GM06990 (cell line): ENCODE measurements around the gene CD48.

Source experiments
- DNase-seq: peaks from one replicate; pipeline ENCODE4 v3.0.0-alpha.2; 2011; ENCODE audit not compliant: insufficient read length; ENCODE audit errors: extremely low read depth
- H3K27me3 ChIP-seq: replicated peaks from 2 replicates; pipeline ENCODE4 v1.6.0; 2011; ENCODE audit warnings: low read length; ENCODE audit not compliant: control insufficient read depth, insufficient read depth
- H3K36me3 ChIP-seq: 2 replicates; pipeline ENCODE4 v1.5.1; 2011; ENCODE audit warnings: low read length; ENCODE audit not compliant: control insufficient read depth, insufficient read depth
- H3K4me3 ChIP-seq: replicated peaks from 2 replicates; pipeline ENCODE4 v1.5.1; 2011; ENCODE audit warnings: low read depth, mild to moderate bottlenecking, control low read depth, low read length
- TF ChIP-seq, protein P1 (sequence below): IDR thresholded peaks from 2 replicates; pipeline ENCODE4 v1.5.1; 2011; ENCODE audit warnings: low read length, control low read depth, mild to moderate bottlenecking, inconsistent platforms; ENCODE audit not compliant: insufficient read depth, poor library complexity, severe bottlenecking

Gene CD48

DNA sequence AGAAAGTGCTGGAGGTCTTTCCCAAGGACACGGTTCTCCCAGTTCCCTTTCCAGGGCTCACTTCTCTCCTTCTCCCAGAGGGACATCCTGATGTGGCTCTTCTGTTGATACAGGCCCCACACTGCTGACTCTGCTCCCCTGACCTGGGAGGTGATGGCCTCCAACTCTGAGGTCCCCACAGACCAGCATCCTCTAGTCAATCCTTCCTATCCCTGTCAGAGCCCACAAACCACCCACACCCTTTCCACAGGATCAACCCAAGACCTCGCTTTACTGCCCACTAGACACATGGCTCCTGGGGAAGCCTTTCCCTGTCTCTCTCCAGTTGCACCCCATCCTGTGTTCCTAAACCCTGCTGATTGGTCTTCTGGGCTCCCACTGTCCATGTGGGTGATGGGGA, 39.0 kb upstream of the CD48 start:
- TF ChIP-seq, protein P1, sequence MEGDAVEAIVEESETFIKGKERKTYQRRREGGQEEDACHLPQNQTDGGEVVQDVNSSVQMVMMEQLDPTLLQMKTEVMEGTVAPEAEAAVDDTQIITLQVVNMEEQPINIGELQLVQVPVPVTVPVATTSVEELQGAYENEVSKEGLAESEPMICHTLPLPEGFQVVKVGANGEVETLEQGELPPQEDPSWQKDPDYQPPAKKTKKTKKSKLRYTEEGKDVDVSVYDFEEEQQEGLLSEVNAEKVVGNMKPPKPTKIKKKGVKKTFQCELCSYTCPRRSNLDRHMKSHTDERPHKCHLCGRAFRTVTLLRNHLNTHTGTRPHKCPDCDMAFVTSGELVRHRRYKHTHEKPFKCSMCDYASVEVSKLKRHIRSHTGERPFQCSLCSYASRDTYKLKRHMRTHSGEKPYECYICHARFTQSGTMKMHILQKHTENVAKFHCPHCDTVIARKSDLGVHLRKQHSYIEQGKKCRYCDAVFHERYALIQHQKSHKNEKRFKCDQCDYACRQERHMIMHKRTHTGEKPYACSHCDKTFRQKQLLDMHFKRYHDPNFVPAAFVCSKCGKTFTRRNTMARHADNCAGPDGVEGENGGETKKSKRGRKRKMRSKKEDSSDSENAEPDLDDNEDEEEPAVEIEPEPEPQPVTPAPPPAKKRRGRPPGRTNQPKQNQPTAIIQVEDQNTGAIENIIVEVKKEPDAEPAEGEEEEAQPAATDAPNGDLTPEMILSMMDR: no peak
- no peak overlapping the region for H3K4me3 ChIP-seq

DNA sequence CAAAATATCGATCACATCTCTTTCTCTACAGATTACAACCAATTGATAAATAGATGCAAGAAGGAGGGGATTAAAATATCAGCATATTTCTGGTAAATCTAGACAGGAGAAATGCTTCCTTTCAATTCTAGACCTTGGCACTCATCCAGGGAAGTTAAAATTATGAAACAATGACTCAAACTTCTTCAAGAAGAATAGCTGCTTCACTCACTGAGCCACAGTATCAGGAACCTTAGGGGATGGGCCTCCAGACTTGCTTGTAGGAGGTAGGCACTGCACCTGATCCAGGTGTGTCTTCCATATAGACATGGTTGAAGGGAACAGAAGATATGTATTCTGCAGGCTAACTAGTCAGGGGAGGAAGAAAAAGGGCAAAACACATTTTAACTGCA, 37.3 kb upstream of the CD48 start:
- DNase-seq: no peak
- Histone ChIP-seq H3K27me3 (no peaks in the 10 kb centered on the region), H3K4me3 (no peak overlapping the region), H3K36me3 (peaks cover 45% of the 10 kb centered on the region)
- TF ChIP-seq, protein P1: no peak

More for the DNA sequence above, 39.0 kb upstream of the CD48 start:
- Histone ChIP-seq H3K27me3 (no peaks in the 10 kb centered on the region), H3K36me3 (peaks cover 44% of the 10 kb centered on the region)
- no peak for DNase-seq

DNA sequence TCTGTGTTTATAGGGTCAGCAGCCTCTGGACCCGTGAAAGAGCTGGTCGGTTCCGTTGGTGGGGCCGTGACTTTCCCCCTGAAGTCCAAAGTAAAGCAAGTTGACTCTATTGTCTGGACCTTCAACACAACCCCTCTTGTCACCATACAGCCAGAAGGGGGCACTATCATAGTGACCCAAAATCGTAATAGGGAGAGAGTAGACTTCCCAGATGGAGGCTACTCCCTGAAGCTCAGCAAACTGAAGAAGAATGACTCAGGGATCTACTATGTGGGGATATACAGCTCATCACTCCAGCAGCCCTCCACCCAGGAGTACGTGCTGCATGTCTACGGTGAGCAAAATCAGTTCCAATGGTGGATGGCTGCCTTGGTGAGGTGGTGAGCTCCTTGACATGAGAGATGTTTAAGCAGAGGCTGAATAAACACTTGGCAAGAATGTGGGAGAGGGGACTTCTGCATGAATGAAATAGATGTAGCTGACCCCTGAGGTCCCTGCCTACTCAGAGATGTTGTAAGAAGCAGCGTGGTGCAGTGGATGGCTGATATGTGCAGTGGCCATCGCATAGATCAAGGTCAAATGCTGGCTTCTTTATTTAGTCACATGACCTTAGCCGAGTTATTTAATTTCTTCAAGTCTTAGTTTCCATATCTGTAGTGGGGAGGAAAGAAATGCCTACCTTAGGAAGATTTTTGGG, 36.7 kb upstream of the CD48 start:
- TF ChIP-seq, protein P1: peak; percentile 35
- Histone ChIP-seq H3K27me3 (no peaks in the 10 kb centered on the region), H3K4me3 (no peak overlapping the region), H3K36me3 (peaks cover 43% of the 10 kb centered on the region)
- DNase-seq: no peak

DNA sequence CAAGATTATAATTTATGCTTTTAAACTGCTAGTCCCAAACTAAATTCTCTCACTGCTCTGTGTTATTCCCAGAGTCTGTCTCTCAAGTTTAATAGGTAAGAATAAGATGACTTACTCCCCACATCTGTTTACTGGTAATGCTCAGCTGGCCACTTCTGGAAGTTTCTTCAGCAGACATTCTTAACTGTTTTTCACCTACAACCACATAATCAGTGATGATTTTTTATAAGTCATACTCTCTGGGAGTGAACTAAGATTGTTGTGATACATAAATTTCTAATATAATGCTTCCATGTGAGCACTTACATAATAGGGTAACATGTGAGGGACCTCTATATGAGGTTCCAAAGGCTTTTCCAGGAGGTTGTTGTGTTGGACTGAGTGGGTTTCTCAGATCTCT, 36.1 kb upstream of the CD48 start:
- no peaks in the 10 kb centered on the region for H3K27me3 ChIP-seq
- TF ChIP-seq, protein P1: no peak
- no peak overlapping the region for H3K4me3 ChIP-seq
- peaks cover 45% of the 10 kb centered on the region for H3K36me3 ChIP-seq
- no peak for DNase-seq

DNA sequence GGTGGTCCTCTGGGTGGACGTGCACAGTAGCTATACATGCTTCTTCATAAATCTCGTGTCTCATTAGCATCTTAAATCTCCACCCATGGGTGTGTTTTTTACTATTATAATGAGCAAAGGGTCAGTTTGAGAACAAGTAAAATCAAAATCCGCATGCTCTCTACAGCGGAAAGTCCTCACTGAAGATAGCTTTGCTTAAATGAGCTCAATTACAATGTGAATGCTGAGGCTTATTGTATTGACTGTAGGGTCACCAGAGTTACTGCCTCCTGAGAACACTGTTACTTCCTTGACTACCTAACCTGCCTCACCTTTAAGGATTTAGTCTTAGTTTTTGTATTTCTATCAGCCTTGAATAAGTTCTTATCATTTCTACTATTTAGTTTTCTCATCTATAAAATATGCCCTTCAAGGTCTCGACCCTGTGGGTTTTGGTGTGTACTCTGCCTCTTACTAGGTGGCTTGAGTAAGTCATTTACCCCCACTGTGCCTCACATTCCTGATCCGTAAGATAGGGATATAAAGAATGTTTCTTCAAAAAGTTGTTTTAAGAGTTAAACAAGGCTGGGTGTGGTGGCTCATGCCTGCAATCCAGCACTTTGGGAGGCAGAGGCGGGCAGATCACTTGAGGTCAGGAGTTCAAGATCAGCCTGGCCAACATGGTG, 35.3 kb upstream of the CD48 start:
- TF ChIP-seq, protein P1: no peak
- Histone ChIP-seq H3K4me3 (no peak overlapping the region), H3K36me3 (peaks cover 44% of the 10 kb centered on the region), H3K27me3 (no peaks in the 10 kb centered on the region)
- DNase-seq: no peak
